Choroid plexus epithelial cell (primary cell): ENCODE results near the gene FOXC2.

Experiments used
- DNase-seq: peaks from one replicate; pipeline ENCODE4 v3.0.0-alpha.2; 2010; ENCODE audit warnings: low read depth
- H3K4me3 ChIP-seq: 2 replicates; pipeline ENCODE4 v1.5.1; 2011; ENCODE audit warnings: low read depth, mild to moderate bottlenecking, control low read depth, low read length, moderate library complexity
- TF ChIP-seq, protein P1 (sequence below): conservative IDR thresholded peaks from 2 replicates; pipeline ENCODE4 v1.5.1; 2011; ENCODE audit warnings: low read depth, mild to moderate bottlenecking, control low read depth, inconsistent platforms, low read length, moderate library complexity

The FOXC2 gene

DNA sequence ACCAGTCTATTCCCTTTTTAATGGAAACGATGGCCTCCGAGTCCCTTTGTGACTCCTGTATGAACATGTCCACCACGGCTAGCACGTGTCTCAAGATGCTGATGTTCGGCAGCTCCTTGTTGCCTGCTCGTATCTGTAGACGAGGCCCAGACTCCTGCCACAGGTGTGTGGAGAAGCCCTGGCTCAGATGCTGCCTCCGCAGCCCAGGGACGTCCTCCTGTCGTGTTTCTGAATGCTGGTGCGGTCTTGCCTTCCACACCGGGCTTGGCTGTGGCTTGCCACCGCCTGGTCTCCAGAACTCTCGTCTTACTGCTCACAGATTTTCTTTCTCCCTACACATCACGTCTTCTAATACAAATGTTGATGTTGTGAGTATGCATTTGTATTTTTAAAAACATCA is 39.3 kb upstream of the FOXC2 start:
- DNase-seq = no peak
- TF ChIP-seq, protein P1, sequence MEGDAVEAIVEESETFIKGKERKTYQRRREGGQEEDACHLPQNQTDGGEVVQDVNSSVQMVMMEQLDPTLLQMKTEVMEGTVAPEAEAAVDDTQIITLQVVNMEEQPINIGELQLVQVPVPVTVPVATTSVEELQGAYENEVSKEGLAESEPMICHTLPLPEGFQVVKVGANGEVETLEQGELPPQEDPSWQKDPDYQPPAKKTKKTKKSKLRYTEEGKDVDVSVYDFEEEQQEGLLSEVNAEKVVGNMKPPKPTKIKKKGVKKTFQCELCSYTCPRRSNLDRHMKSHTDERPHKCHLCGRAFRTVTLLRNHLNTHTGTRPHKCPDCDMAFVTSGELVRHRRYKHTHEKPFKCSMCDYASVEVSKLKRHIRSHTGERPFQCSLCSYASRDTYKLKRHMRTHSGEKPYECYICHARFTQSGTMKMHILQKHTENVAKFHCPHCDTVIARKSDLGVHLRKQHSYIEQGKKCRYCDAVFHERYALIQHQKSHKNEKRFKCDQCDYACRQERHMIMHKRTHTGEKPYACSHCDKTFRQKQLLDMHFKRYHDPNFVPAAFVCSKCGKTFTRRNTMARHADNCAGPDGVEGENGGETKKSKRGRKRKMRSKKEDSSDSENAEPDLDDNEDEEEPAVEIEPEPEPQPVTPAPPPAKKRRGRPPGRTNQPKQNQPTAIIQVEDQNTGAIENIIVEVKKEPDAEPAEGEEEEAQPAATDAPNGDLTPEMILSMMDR = no peak

GRCh38 chr16:86528061-86528929 is 38.3 kb upstream of the FOXC2 start:
- no peak overlapping the region for H3K4me3 ChIP-seq
- no peak for DNase-seq
- TF ChIP-seq, protein P1 = no peak

More for the DNA sequence above, 39.3 kb upstream of the FOXC2 start:
- H3K4me3 ChIP-seq = no peak overlapping the region

- TF ChIP-seq, protein P1 = no peak
- no peak for DNase-seq
- no peak overlapping the region for H3K4me3 ChIP-seq
Measured at GRCh38 chr16:86529160-86529559, 37.5 kb upstream of the FOXC2 start.

DNA sequence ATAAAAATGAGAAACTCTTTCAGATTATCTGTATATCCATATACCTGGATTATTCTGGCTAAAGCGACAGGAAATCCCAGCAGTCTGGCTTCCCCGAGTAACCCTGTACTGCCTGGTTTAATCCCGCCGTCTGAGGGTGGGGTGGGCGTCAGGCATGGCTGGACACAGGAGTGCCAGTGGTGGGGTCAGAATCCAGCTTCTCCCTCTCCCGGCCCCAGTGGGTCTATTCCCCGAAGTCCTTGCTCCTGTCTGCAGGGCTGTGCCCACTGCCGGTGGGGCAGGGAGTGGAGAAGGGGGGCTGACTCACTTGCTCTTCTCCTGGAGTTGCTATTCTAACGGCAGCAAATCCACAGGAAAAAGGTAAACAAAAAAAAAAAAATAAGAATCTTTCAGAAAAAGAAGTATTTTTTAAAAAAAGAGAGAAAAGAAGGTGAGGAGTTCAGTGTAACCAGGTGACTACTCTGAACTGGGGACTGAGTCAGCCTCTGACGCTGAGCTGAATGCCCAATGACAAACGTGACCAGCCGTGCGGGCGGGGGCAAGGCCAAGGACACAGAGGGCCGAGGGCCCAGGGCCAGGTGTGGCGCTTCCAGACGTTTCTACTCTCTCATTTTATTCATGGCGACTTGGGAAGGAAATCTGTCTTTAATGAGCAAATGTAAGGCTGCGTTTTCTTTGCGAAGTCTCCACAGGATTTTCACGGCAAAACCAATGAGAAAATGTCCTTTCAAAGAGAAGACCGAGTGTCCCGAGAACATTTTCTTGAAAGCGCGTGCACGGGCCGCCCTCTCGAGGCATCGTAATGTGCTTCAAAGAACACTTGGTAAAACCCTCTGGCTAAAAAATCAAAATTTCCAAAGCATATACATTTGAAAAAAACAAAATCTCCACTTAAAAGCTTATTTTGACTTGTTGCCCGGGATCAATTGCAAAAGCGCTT is 36.1 kb upstream of the FOXC2 start:
- no peak for DNase-seq
- H3K4me3 ChIP-seq = no peak overlapping the region
- TF ChIP-seq, protein P1 = no peak

DNA sequence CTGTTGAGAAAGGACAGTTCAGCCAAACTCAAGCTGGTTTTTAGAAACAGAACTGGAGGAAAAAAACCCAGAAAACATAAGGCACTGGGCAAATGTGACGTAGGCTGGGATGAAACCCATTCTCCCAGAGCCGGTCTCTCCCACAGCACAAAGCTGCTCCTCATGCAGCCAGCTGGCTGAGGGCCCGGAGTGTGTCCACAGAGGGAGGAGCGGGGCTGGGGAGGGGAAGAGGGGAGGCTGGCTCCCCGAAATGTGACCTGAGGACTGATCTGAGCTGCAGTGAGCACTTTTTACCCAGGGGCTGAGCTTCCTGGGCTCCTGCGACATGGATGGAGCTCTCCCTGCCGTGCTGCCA is 35.5 kb upstream of the FOXC2 start:
- H3K4me3 ChIP-seq = no peak overlapping the region
- peak; percentile 6 for DNase-seq
- TF ChIP-seq, protein P1 = no peak

- TF ChIP-seq, protein P1 = no peak
- H3K4me3 ChIP-seq = no peak overlapping the region
- DNase-seq = no peak
Measured at GRCh38 chr16:86531641-86532525, 34.7 kb upstream of the FOXC2 start.
